Endothelial cell of umbilical vein (primary cell): ENCODE measurements around the gene ZNF407. TPM values are rescaled to one million over a fixed set of nuclear protein-coding genes. Genes with fewer than 3 reads are reported as not detected.

Experiments
- BruUV-seq: library from RNA; stranded (reverse); fragments of 400-500 nt; replicated peaks from 2 replicates; lab custom pipeline; 2021; lab: Mats Ljungman, UMichigan
- CTCF ChIA-PET: fragments of 300-600, 350-600 bp; sonication (Branson Sonifier 250); formaldehyde crosslinking; loops from one replicate; lab custom pipeline; 2021; ENCODE audit warnings: antibody characterized with exemption, inconsistent platforms; lab: Charles Lee
- POLR2A ChIA-PET: fragments of 300-600, 350-600 bp; sonication (Branson Sonifier 250); formaldehyde crosslinking; loops from one replicate; lab custom pipeline; 2021; ENCODE audit warnings: antibody characterized with exemption, inconsistent platforms; lab: Charles Lee
- DNase-seq: peaks from one replicate; pipeline ENCODE4 v3.0.0-alpha.2; 2011; ENCODE audit warnings: low read depth, low spot score
- FAIRE-seq: peaks from 2 replicates; lab custom pipeline; 2011; peaks lifted over from hg19 to GRCh38; lab: Jason Lieb, UNC
- H2AFZ ChIP-seq: 2 replicates; pipeline ENCODE4 v1.6.0; 2012; ENCODE audit warnings: low read depth, low read length, control low read depth, inconsistent platforms
- H3K27ac ChIP-seq: 2 replicates; pipeline ENCODE4 v1.5.1; 2011; ENCODE audit warnings: low read depth, mild to moderate bottlenecking, control low read depth, low read length, moderate library complexity; ENCODE audit not compliant: insufficient read depth
- H3K27me3 ChIP-seq, 2 experiments: 2 replicates each; pipeline versions ENCODE4 v1.6.0 to v1.6.1; 2011; ENCODE audit warnings: low read length in 2 of 2, mixed read lengths in 1 of 2; ENCODE audit not compliant: control insufficient read depth in 2 of 2, insufficient read depth in 2 of 2
- H3K36me3 ChIP-seq, 2 experiments: 2 replicates in 1 of 2; 3 replicates in 1 of 2; pipeline ENCODE4 v1.5.1; 2011; ENCODE audit warnings: low read length in 2 of 2, mild to moderate bottlenecking in 1 of 2, moderate library complexity in 1 of 2; ENCODE audit not compliant: control insufficient read depth in 2 of 2, insufficient read depth in 2 of 2; ENCODE audit errors: extremely low read depth in 1 of 2
- H3K4me1 ChIP-seq: 3 replicates; pipeline ENCODE4 v1.5.1; 2011; ENCODE audit warnings: mild to moderate bottlenecking, low read length; ENCODE audit not compliant: control insufficient read depth, insufficient read depth; ENCODE audit errors: extremely low read depth
- H3K4me2 ChIP-seq: 2 replicates; pipeline ENCODE4 v1.6.1; 2011; ENCODE audit warnings: low read length, control low read depth, mixed read lengths; ENCODE audit not compliant: insufficient read depth
- H3K4me3 ChIP-seq, 3 experiments: fragments of 200-600 bp in 1 of 3; sonication (generic), shearing (Covaris generic) in 1 of 3; replicated peaks in 1 of 3; 2 replicates each; pipeline ENCODE4 v1.5.1; 2011 to 2016; ENCODE audit warnings: control low read depth in 3 of 3, low read length in 3 of 3, mild to moderate bottlenecking in 2 of 3, inconsistent platforms in 1 of 3, low read depth in 1 of 3, moderate library complexity in 1 of 3; ENCODE audit not compliant: insufficient read depth in 1 of 3
- H3K79me2 ChIP-seq: 2 replicates; pipeline ENCODE4 v1.6.0; 2012; ENCODE audit warnings: low read length, inconsistent platforms; ENCODE audit not compliant: control insufficient read depth, insufficient read depth
- H3K9ac ChIP-seq: replicated peaks from 2 replicates; pipeline ENCODE3; 2011; ENCODE audit warnings: low read length, control low read depth; ENCODE audit not compliant: insufficient read depth; ENCODE audit errors: extremely low read depth
- H3K9me1 ChIP-seq: replicated peaks from 3 replicates; pipeline ENCODE4 v1.6.0; 2011; ENCODE audit warnings: mild to moderate bottlenecking, low read length; ENCODE audit not compliant: control insufficient read depth, insufficient read depth; ENCODE audit errors: extremely low read depth
- H3K9me3 ChIP-seq: replicated peaks from 2 replicates; pipeline ENCODE4 v1.5.1; 2012; ENCODE audit warnings: low read length, inconsistent platforms; ENCODE audit not compliant: control insufficient read depth, insufficient read depth
- H4K20me1 ChIP-seq: replicated peaks from 2 replicates; pipeline ENCODE3; 2011; ENCODE audit warnings: mild to moderate bottlenecking, low read length; ENCODE audit not compliant: control insufficient read depth, insufficient read depth; ENCODE audit errors: extremely low read depth
- EZH2 ChIP-seq: IDR thresholded peaks from 2 replicates; pipeline ENCODE4 v1.6.1; 2012; ENCODE audit warnings: borderline replicate concordance, low read depth, mild to moderate bottlenecking, moderate library complexity, low read length, inconsistent platforms; ENCODE audit not compliant: severe bottlenecking
- FOS ChIP-seq: IDR thresholded peaks from 2 replicates; pipeline ENCODE4 v1.6.1; 2011; ENCODE audit warnings: mild to moderate bottlenecking, low read length, moderate library complexity, borderline replicate concordance; ENCODE audit not compliant: insufficient read depth
- GATA2 ChIP-seq: IDR thresholded peaks from 2 replicates; pipeline ENCODE4 v1.7.0; 2011; ENCODE audit warnings: low read depth, mild to moderate bottlenecking, moderate library complexity, mixed read lengths, low read length; ENCODE audit not compliant: insufficient read length, insufficient read depth
- JUN ChIP-seq: IDR thresholded peaks from 2 replicates; pipeline ENCODE4 v1.6.1; 2011; ENCODE audit warnings: borderline replicate concordance, low read depth; ENCODE audit not compliant: insufficient read length, insufficient read depth
- MYC ChIP-seq: IDR thresholded peaks from one replicate; pipeline ENCODE4 v1.6.1; 2011; ENCODE audit warnings: mild to moderate bottlenecking, low read depth, low read length
- POLR2A ChIP-seq: IDR thresholded peaks from 2 replicates; pipeline ENCODE4 v1.6.1; 2012; ENCODE audit warnings: low read depth, mild to moderate bottlenecking, control low read depth, low read length
- POLR2AphosphoS5 ChIP-seq: IDR thresholded peaks from 2 replicates; pipeline ENCODE4 v1.6.1; 2012; ENCODE audit warnings: low read depth, mild to moderate bottlenecking, control low read depth, low read length, moderate library complexity; ENCODE audit not compliant: insufficient read depth
- dilution Hi-C: fragments of 300-500 bp; cut with MboI; formaldehyde crosslinking; loops from one replicate; pipeline ENCODE4 v1.15.0; 2019; ENCODE audit warnings: low sequenced_read_pairs; ENCODE audit not compliant: extremely low pct_ligation_motif_present
- intact Hi-C: fragments of 100-400 bp; cut with micrococcal nuclease; formaldehyde crosslinking; loops from one replicate; pipeline ENCODE4 v1.10.0; 2022
- polyA plus RNA-seq, 4 experiments: library from polyadenylated mRNA; depleted of rRNA in 3 of 4; stranded (reverse) in 3 of 4; unstranded in 1 of 4; fragments of >200 nt; gene quantifications; 2 replicates each; pipeline versions ENCODE4 v1.2.1 to v1.2.3, GENCODE V29; 2011 to 2012; ENCODE audit warnings: missing spikeins in 1 of 4
- total RNA-seq: library from RNA; stranded (reverse); gene quantifications from 2 replicates; pipeline ENCODE4 v1.2.3, GENCODE V29; 2021
- TF ChIP-seq, protein P1 (sequence below): IDR thresholded peaks from 2 replicates; pipeline ENCODE4 v1.6.1; 2011; ENCODE audit not compliant: insufficient read depth, insufficient read length
- TF ChIP-seq, protein P2 (sequence below), 2 donors: IDR thresholded peaks; 1 replicate in 1 of 2; 2 replicates in 1 of 2; pipeline ENCODE4 v1.5.1; 2011; ENCODE audit warnings: low read length in 2 of 2, mild to moderate bottlenecking in 2 of 2, moderate library complexity in 2 of 2, control low read depth in 1 of 2, inconsistent platforms in 1 of 2, low read depth in 1 of 2; ENCODE audit not compliant: insufficient read depth in 1 of 2; ENCODE audit errors: extremely low read depth in 1 of 2

ZNF407 gene
- total and polyA plus RNA-seq, 2 donors (not counting 3 experiments of a cell fraction or from before 2014, with no cell fraction given): 3.8 to 20.1 TPM

DNA sequence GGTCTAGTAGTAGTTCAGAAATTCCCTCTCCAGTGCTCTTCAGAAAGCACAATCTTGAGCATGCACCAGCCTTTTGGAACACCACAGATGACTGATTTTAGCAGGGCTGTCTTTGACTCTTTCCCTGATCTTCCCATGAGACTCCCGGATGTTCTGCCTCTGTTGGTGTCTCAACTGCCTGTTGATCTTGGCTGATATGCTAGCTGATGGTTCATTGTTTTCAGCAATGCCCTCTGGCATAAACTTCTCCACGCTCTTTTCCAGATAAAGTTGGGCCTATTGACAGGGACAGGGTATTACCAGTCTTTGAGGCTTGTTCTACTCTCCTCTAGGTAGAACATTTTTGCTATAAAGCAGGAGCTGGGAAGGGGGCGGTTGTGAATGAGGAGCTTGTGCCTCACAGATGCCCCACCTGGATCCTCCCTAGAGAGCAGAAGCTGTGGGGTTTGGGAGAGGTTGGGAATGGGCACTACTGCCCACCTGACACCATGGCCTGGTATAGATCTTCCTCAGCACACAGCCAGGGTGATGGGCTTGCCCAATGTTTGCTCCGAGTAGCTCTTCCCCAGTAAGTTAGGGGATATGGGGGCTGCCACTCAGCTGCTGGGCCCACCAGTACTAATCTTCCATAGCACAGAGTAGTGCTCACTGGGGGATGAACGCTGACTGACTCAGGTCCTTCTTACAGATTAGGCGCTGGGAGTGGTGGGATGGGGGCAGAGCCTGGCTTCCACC is 500.0 kb downstream of the ZNF407 start:
- Histone ChIP-seq H3K9ac (no peak overlapping the region), H3K4me3 (no peak overlapping the region), H3K4me2 (no peak overlapping the region), H3K27me3 (peaks cover 0 to 3% of the 10 kb centered on the region in 2 experiments), H3K9me3 (no peaks in the 10 kb centered on the region), H3K27ac (no peak overlapping the region), H3K79me2 (no peaks in the 10 kb centered on the region), H2AFZ (no peak overlapping the region), H3K4me1 (no peaks in the 10 kb centered on the region), H3K36me3 (no peaks in the 10 kb centered on the region), H3K9me1 (no peaks in the 10 kb centered on the region), H4K20me1 (no peaks in the 10 kb centered on the region)
- BruUV-seq: no TSS peak
- dilution Hi-C loops (no loop called here), intact Hi-C loops (no loop called here)
- DNase-seq (no peak), FAIRE-seq (no peak)
- POLR2A ChIA-PET: no interaction called here
- no peak for TF ChIP-seq POLR2A
- TF ChIP-seq FOS: no peak
- TF ChIP-seq, protein P1, sequence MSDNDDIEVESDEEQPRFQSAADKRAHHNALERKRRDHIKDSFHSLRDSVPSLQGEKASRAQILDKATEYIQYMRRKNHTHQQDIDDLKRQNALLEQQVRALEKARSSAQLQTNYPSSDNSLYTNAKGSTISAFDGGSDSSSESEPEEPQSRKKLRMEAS: no peak
- no peak for TF ChIP-seq MYC
- TF ChIP-seq JUN: no peak
- no peak for TF ChIP-seq POLR2AphosphoS5
- no peak for TF ChIP-seq EZH2
- TF ChIP-seq, protein P2, sequence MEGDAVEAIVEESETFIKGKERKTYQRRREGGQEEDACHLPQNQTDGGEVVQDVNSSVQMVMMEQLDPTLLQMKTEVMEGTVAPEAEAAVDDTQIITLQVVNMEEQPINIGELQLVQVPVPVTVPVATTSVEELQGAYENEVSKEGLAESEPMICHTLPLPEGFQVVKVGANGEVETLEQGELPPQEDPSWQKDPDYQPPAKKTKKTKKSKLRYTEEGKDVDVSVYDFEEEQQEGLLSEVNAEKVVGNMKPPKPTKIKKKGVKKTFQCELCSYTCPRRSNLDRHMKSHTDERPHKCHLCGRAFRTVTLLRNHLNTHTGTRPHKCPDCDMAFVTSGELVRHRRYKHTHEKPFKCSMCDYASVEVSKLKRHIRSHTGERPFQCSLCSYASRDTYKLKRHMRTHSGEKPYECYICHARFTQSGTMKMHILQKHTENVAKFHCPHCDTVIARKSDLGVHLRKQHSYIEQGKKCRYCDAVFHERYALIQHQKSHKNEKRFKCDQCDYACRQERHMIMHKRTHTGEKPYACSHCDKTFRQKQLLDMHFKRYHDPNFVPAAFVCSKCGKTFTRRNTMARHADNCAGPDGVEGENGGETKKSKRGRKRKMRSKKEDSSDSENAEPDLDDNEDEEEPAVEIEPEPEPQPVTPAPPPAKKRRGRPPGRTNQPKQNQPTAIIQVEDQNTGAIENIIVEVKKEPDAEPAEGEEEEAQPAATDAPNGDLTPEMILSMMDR (IDR thresholded peaks at IDR 0.05; ENCODE audit: extremely low read depth in 1 of 2, insufficient read depth in 1 of 2, low read depth in 1 of 2, low read length in 2 of 2): no peak
- no peak for TF ChIP-seq GATA2
- CTCF ChIA-PET: interaction anchor here (1.2 kb wide), 1 partner anchor 382 kb away, joined by 3 read pairs; no protein-coding TSS in a partner anchor
